B cell (primary cell): Measurements from ENCODE around the gene SSTR4. TPM values are rescaled to one million over a fixed set of nuclear protein-coding genes. Genes with fewer than 3 reads are reported as not detected.

ENCODE experiments used
- ATAC-seq: fragments of 200-7000 bp; cut with Tn5 transposase; one replicate; pipeline ENCODE4 v1.10.0; 2021; ENCODE audit warnings: low read depth, mild to moderate bottlenecking, moderate number of reproducible peaks, moderate library complexity
- CTCF ChIA-PET: fragments of 350-600 bp; sonication (Branson Sonifier 250); formaldehyde crosslinking; loops from one replicate; lab custom pipeline; 2021; ENCODE audit warnings: antibody characterized with exemption, inconsistent platforms; lab: Charles Lee
- POLR2A ChIA-PET: fragments of 350-600 bp; sonication (Branson Sonifier 250); formaldehyde crosslinking; loops from one replicate; lab custom pipeline; 2021; ENCODE audit warnings: antibody characterized with exemption; lab: Charles Lee
- DNase-seq: peaks from one replicate; pipeline ENCODE4 v3.0.0; 2013
- H2AFZ ChIP-seq: 2 replicates; pipeline ENCODE4 v1.6.1; 2012; ENCODE audit warnings: mild to moderate bottlenecking, low read depth, low read length; ENCODE audit not compliant: insufficient read depth, poor library complexity, severe bottlenecking
- H3K27ac ChIP-seq, 2 donors: 1 replicate in 1 of 2; 2 replicates in 1 of 2; pipeline ENCODE4 v1.5.1; 2012 to 2013; ENCODE audit warnings: low read length in 2 of 2, mild to moderate bottlenecking in 2 of 2, moderate library complexity in 1 of 2
- H3K27me3 ChIP-seq, 4 experiments: fragments of 200-600 bp in 1 of 4; sonication (generic) in 1 of 4; replicated peaks in 1 of 4; 1 replicate in 2 of 4; 2 replicates in 2 of 4; pipeline versions ENCODE4 v1.6.1 to v1.7.0; 2013 to 2016; ENCODE audit warnings: low read length in 3 of 4, mild to moderate bottlenecking in 2 of 4, mixed read lengths in 1 of 4, moderate library complexity in 1 of 4; ENCODE audit not compliant: insufficient read depth in 4 of 4, control insufficient read depth in 3 of 4; ENCODE audit errors: control extremely low read depth in 1 of 4
- H3K36me3 ChIP-seq, 2 experiments: replicated peaks in 1 of 2; 1 replicate in 1 of 2; 2 replicates in 1 of 2; pipeline versions ENCODE4 v1.6.1 to v1.7.1; 2013; ENCODE audit warnings: low read length in 1 of 2; ENCODE audit not compliant: insufficient read depth in 2 of 2, control insufficient read depth in 1 of 2; ENCODE audit errors: control extremely low read depth in 1 of 2, extremely low read depth in 1 of 2
- H3K4me1 ChIP-seq, 2 donors: fragments of 200-600 bp in 1 of 2; sonication (generic) in 1 of 2; 1 replicate in 1 of 2; 2 replicates in 1 of 2; pipeline versions ENCODE4 v1.5.1 to v1.6.1; 2013 to 2017; ENCODE audit warnings: low read length in 2 of 2; ENCODE audit not compliant: control insufficient read depth in 2 of 2, insufficient read depth in 2 of 2
- H3K4me2 ChIP-seq: replicated peaks from 2 replicates; pipeline ENCODE3; 2012; ENCODE audit warnings: mild to moderate bottlenecking, low read depth, low read length; ENCODE audit not compliant: poor library complexity, severe bottlenecking
- H3K4me3 ChIP-seq, 5 experiments: fragments of 200-600 bp in 1 of 5; sonication (generic) in 1 of 5; 1 replicate in 3 of 5; 2 replicates in 2 of 5; pipeline versions ENCODE4 v1.5.1 to v1.7.0; 2011 to 2016; ENCODE audit warnings: low read length in 4 of 5, mild to moderate bottlenecking in 4 of 5, low read depth in 2 of 5, control low read depth in 1 of 5, moderate library complexity in 1 of 5; ENCODE audit not compliant: insufficient read depth in 1 of 5; ENCODE audit errors: control extremely low read depth in 1 of 5, extremely low read depth in 1 of 5
- H3K79me2 ChIP-seq: fragments of 200-600 bp; sonication (generic); one replicate; pipeline ENCODE4 v1.6.0; 2016; ENCODE audit warnings: low read length; ENCODE audit not compliant: control insufficient read depth, insufficient read depth
- H3K9ac ChIP-seq: fragments of 200-600 bp; sonication (generic); 2 replicates; pipeline ENCODE4 v1.6.1; 2017; ENCODE audit warnings: mild to moderate bottlenecking, low read length, moderate library complexity
- H3K9me3 ChIP-seq, 3 donors: one replicate each; pipeline versions ENCODE4 v1.6.1 to v1.7.1; 2013; ENCODE audit warnings: low read length in 2 of 3; ENCODE audit not compliant: control insufficient read depth in 2 of 3, insufficient read depth in 1 of 3; ENCODE audit errors: control extremely low read depth in 1 of 3
- H4K20me1 ChIP-seq: 2 replicates; pipeline ENCODE4 v1.6.0; 2012; ENCODE audit warnings: mild to moderate bottlenecking, low read length; ENCODE audit not compliant: insufficient read depth, control insufficient read depth, poor library complexity, severe bottlenecking
- H3K27ac Mint-ChIP-seq: one replicate; pipeline ENCODE4 v1.8.0; 2021; ENCODE audit warnings: mixed read lengths
- H3K27me3 Mint-ChIP-seq: one replicate; pipeline ENCODE4 v1.8.0; 2021; ENCODE audit warnings: mixed read lengths
- H3K4me1 Mint-ChIP-seq: one replicate; pipeline ENCODE4 v1.8.0; 2021; ENCODE audit warnings: mixed read lengths
- H3K4me3 Mint-ChIP-seq: one replicate; pipeline ENCODE4 v1.8.0; 2021; ENCODE audit warnings: mixed read lengths
- H3K9me3 Mint-ChIP-seq: one replicate; pipeline ENCODE4 v1.8.0; 2022; ENCODE audit warnings: mixed read lengths; ENCODE audit not compliant: insufficient read depth
- CTCF ChIP-seq: fragments of 200-600 bp; IDR thresholded peaks from one replicate; pipeline ENCODE4 v1.8.0; 2022; ENCODE audit warnings: antibody characterized with exemption, mild to moderate bottlenecking
- EZH2 ChIP-seq: IDR thresholded peaks from 2 replicates; pipeline ENCODE4 v1.6.1; 2012; ENCODE audit warnings: borderline replicate concordance, low read depth, mild to moderate bottlenecking, moderate library complexity, low read length; ENCODE audit not compliant: insufficient read depth, poor library complexity, severe bottlenecking
- WGBS: methylation state at CpG from one replicate; pipeline ENCODE4 v1.1.5; 2013; ENCODE audit warnings: missing lambda C conversion rate; ENCODE audit not compliant: insufficient coverage; 5-methylcytosine and 5-hydroxymethylcytosine counted together
- intact Hi-C: fragments of 100-400 bp; cut with micrococcal nuclease; formaldehyde crosslinking; loops from one replicate; pipeline ENCODE4 v1.10.0; 2022
- polyA plus RNA-seq: library from polyadenylated mRNA; depleted of rRNA; stranded (reverse); fragments of >200 nt; gene quantifications from 2 replicates; pipeline ENCODE4 v1.2.3, GENCODE V29; 2012
- total RNA-seq, 2 donors: library from RNA; stranded (reverse); fragments of 120-200 nt in 1 of 2; gene quantifications; 1 replicate in 1 of 2; 2 replicates in 1 of 2; pipeline versions ENCODE4 v1.2.3 to v1.2.4, GENCODE V29; 2013 to 2022

Gene SSTR4
- total and polyA plus RNA-seq, 2 donors (not counting 1 experiment from before 2014, with no cell fraction given), result not detected

- Mint-ChIP-seq H3K9me3 (no peaks in the 10 kb centered on the region), H3K4me3 (no peak overlapping the region), H3K27ac (no peak overlapping the region), H3K27me3 (no peaks in the 10 kb centered on the region), H3K4me1 (no peaks in the 10 kb centered on the region)
- intact Hi-C loops, result no loop called here
- no peak for TF ChIP-seq EZH2
- TF ChIP-seq CTCF, result no peak
- Histone ChIP-seq H4K20me1 (no peaks in the 10 kb centered on the region), H3K27me3 (no peaks in the 10 kb centered on the region), H3K4me1 (no peaks in the 10 kb centered on the region), H3K4me3 (no peak overlapping the region), H3K4me2 (no peak overlapping the region), H2AFZ (no peak overlapping the region), H3K36me3 (no peaks in the 10 kb centered on the region), H3K27ac (no peak overlapping the region), H3K9ac (no peak overlapping the region), H3K79me2 (no peaks in the 10 kb centered on the region), H3K9me3 (no peaks in the 10 kb centered on the region)
- WGBS, result 94% methylated on average over 4 of the region's 5 CpGs
- ChIA-PET CTCF (no interaction called here), POLR2A (no interaction called here)
- DNase-seq, result no peak
- ATAC-seq, result no peak
Measured at GRCh38 chr20:23021951-23022350, 13.2 kb upstream of the SSTR4 start.

- Histone ChIP-seq H3K79me2 (no peaks in the 10 kb centered on the region), H2AFZ (no peak overlapping the region), H3K9me3 (no peaks in the 10 kb centered on the region), H3K9ac (no peak overlapping the region), H3K4me1 (no peaks in the 10 kb centered on the region), H3K27me3 (no peaks in the 10 kb centered on the region), H3K36me3 (no peaks in the 10 kb centered on the region), H3K4me3 (no peak overlapping the region), H3K4me2 (no peak overlapping the region), H3K27ac (no peak overlapping the region), H4K20me1 (no peaks in the 10 kb centered on the region)
- ATAC-seq (no peak), DNase-seq (no peak)
- TF ChIP-seq EZH2, result no peak
- TF ChIP-seq CTCF, result no peak
- intact Hi-C loops, result no loop called here
- CTCF ChIA-PET, result no interaction called here
- no peaks in the 10 kb centered on the region for H3K4me1 Mint-ChIP-seq
- H3K4me3 Mint-ChIP-seq, result no peak overlapping the region
- POLR2A ChIA-PET, result no interaction called here
- no peak overlapping the region for H3K27ac Mint-ChIP-seq
- WGBS, result 89% methylated on average over 3 of the region's 4 CpGs
- H3K9me3 Mint-ChIP-seq, result no peaks in the 10 kb centered on the region
- no peaks in the 10 kb centered on the region for H3K27me3 Mint-ChIP-seq
Measured at GRCh38 chr20:23022849-23023248, 12.3 kb upstream of the SSTR4 start.
